GM19351 (cell line): Measurements from ENCODE around the gene CAPN9.
"Not testable (repeated sequence)": the region's sequence is repeated elsewhere in the genome, so short reads cannot be mapped to it uniquely, and the experiment has no call there.

Experiments
- ATAC-seq: cut with Tn5 transposase; IDR thresholded peaks from one replicate; pipeline ENCODE4 v1.9.1; 2021; ENCODE audit warnings: mild to moderate bottlenecking, moderate library complexity; ENCODE audit not compliant: unreplicated experiment

Gene CAPN9

GRCh38 chr1:230747890-230748800 lies 957 bp downstream of the CAPN9 start:
- no peak for ATAC-seq

- ATAC-seq: peak; percentile 59
Observed at GRCh38 chr1:230749150-230749549, 2.0 kb downstream of the CAPN9 start.

GRCh38 chr1:230749635-230750034 lies 2.4 kb downstream of the CAPN9 start:
- ATAC-seq: no peak

- ATAC-seq: no peak
Observed at GRCh38 chr1:230750576-230750975, 3.4 kb downstream of the CAPN9 start.

- no peak for ATAC-seq
Observed at GRCh38 chr1:230750986-230751625, 3.9 kb downstream of the CAPN9 start.

- ATAC-seq: no peak
Observed at GRCh38 chr1:230752407-230752806, 5.2 kb downstream of the CAPN9 start.

- no peak for ATAC-seq
Observed at GRCh38 chr1:230753191-230753585, 6.0 kb downstream of the CAPN9 start.

- ATAC-seq: no peak
Observed at GRCh38 chr1:230753586-230754251, 6.5 kb downstream of the CAPN9 start.

- ATAC-seq: no peak
Observed at GRCh38 chr1:230754796-230755195, 7.6 kb downstream of the CAPN9 start.

- ATAC-seq: no peak
Observed at GRCh38 chr1:230757856-230758708, 10.9 kb downstream of the CAPN9 start.

GRCh38 chr1:230758709-230759368 lies 11.7 kb downstream of the CAPN9 start:
- ATAC-seq: no peak

- no peak for ATAC-seq
Observed at GRCh38 chr1:230759369-230760065, 12.3 kb downstream of the CAPN9 start.

- no peak for ATAC-seq
Observed at GRCh38 chr1:230760360-230760827, 13.2 kb downstream of the CAPN9 start.

- no peak for ATAC-seq
Observed at GRCh38 chr1:230761443-230762167, 14.4 kb downstream of the CAPN9 start.

GRCh38 chr1:230763927-230764591 lies 16.9 kb downstream of the CAPN9 start:
- ATAC-seq: no peak

GRCh38 chr1:230766318-230766717 lies 19.1 kb downstream of the CAPN9 start:
- ATAC-seq: no peak

- not testable (repeated sequence) for ATAC-seq
Observed at GRCh38 chr1:230767859-230768612, 20.8 kb downstream of the CAPN9 start.
